ENCODE results near the gene DUSP1.
"Not testable (repeated sequence)": the region's sequence is repeated elsewhere in the genome, so short reads cannot be mapped to it uniquely, and the experiment has no call there.

Gene DUSP1

DNA sequence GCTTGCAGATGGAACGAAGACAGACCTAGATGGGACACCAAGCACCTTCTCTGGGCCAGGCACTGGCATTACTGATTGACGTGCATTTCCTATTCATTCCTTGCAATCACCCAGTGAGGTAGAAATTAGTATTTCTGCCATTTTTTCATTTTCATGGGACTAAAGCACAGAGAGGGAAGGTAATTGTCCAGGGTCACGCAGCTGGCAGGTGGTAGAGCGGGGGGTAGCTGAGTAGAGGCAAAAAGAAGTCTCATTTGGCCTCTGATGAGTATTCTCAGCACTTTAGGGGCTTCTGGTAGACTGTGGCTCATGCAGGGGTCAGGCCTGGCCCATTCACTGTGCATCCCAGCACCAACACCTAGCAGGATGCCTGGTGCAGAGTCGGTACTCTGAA lies 19.5 kb upstream of the DUSP1 start:
- TF ChIP-seq, protein P1, sequence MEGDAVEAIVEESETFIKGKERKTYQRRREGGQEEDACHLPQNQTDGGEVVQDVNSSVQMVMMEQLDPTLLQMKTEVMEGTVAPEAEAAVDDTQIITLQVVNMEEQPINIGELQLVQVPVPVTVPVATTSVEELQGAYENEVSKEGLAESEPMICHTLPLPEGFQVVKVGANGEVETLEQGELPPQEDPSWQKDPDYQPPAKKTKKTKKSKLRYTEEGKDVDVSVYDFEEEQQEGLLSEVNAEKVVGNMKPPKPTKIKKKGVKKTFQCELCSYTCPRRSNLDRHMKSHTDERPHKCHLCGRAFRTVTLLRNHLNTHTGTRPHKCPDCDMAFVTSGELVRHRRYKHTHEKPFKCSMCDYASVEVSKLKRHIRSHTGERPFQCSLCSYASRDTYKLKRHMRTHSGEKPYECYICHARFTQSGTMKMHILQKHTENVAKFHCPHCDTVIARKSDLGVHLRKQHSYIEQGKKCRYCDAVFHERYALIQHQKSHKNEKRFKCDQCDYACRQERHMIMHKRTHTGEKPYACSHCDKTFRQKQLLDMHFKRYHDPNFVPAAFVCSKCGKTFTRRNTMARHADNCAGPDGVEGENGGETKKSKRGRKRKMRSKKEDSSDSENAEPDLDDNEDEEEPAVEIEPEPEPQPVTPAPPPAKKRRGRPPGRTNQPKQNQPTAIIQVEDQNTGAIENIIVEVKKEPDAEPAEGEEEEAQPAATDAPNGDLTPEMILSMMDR (IDR thresholded peaks at IDR 0.05; ENCODE audit: insufficient read depth, low read length, missing control alignments): no peak
- no peak overlapping the region for H3K4me3 ChIP-seq (ENCODE audit: low read depth, low read length)
- ChIA-PET CTCF (interaction anchor here (1.0 to 2.1 kb wide), 3 partner anchors 9 to 74 kb away, joined by 3 to 8 read pairs (median 5); no protein-coding TSS in a partner anchor), POLR2A (interaction anchor here (7.7 kb wide), 1 partner anchor 20 kb away, joined by 78 read pairs; the partner anchor contains the start of gene DUSP1)
- DNase-seq (ENCODE audit: low read depth, low spot score): no peak

DNA sequence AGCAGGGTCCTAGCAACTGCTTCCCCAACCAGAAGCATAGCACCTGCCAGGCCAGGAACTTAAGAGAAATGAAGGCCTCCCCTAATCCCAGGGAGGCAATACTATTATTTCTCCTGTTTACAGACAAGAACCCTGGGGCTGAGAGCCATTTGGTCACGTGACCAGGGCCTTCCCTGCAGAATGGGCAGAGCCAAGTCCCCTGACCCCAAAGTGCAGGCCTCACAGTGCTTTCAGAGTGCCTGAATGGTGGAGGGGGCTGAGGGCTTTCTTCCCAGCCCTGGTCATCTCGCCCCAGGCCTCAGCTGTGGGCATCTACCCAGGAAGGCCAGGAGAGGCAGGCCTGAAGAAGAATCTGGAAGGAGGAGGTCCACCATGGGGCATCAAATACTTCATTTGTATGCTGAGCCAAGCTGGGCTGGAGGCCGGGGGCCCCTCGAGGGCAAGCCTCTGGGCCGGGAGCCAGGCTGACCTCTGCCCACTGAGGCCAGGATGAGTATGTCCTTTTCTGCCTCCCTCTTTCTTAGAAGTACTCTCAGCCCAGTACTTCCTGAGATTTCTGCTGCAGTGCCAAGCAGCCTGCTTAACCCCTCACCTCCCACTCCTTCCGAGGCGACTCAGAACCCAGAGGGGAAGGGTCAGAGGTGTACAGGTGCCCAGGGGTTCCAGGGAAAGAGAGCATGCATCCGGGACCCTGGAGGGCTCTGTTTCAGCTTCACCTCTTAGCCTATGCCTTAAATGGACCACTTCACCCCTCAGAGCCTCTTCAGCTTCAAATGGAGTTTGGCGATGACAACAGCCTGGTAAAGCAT lies 18.9 kb upstream of the DUSP1 start:
- no peak overlapping the region for H3K4me3 ChIP-seq (ENCODE audit: low read depth, low read length)
- ChIA-PET POLR2A (interaction anchor here (7.7 kb wide), 1 partner anchor 19 kb away, joined by 78 read pairs; the partner anchor contains the start of gene DUSP1), CTCF (interaction anchor here (1.1 to 2.1 kb wide), 2 partner anchors 10 to 17 kb away, joined by 5 read pairs; no protein-coding TSS in a partner anchor)
- TF ChIP-seq, protein P1 (IDR thresholded peaks at IDR 0.05; ENCODE audit: insufficient read depth, low read length, missing control alignments): no peak
- no peak for DNase-seq (ENCODE audit: low read depth, low spot score)

DNA sequence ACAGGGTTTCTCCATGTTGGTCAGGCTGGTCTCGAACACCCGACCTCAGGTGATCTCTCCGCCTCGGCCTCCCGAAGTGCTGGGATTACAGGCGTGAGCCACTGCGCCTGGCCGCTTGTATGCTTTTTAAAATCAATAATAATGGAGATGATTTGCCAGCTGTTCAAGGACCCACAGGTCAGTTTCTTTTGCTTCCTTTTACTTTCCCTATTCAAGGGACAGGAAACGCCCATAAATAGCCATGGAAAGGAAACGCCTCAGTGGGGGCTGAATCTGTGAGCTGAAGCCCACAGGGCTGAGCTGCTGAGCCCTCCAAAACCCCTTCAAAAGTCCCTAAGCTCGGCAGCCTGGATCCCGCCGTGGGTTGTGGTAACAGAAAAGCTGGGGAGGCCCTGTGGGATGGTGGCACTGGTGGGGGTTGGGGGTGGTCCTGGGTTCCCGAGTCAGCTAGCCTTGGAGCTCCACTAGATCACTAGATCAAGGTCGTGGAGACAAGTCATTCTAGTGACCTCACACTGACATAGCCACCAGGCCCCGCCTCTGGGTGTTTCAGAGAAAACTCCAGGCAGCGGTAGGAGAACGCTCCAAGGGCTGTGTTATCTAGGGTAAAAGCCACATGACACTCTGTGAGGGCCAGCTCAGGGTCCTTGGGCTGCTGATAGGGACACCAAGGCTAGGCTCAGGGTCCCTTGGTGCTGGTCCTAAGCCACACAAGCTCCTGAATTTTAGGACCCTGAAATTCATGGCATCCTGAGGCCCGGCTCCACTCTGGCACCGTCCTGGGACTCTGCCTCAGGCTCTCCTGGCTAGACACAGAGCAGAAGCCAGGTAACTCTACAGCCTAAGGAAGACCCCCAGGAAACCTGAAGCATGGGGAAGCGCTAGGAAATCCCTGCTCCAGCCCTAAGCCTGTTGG lies 18.0 kb upstream of the DUSP1 start:
- ChIA-PET CTCF (interaction anchor here (0.7 to 2.1 kb wide), 4 partner anchors 11 to 72 kb away, joined by 3 to 5 read pairs (median 5); no protein-coding TSS in a partner anchor), POLR2A (interaction anchor here (7.7 kb wide), 1 partner anchor 18 kb away, joined by 78 read pairs; the partner anchor contains the start of gene DUSP1)
- no peak overlapping the region for H3K4me3 ChIP-seq (ENCODE audit: low read depth, low read length)
- no peak for DNase-seq (ENCODE audit: low read depth, low spot score)
- TF ChIP-seq, protein P1 (IDR thresholded peaks at IDR 0.05; ENCODE audit: insufficient read depth, low read length, missing control alignments): no peak

DNA sequence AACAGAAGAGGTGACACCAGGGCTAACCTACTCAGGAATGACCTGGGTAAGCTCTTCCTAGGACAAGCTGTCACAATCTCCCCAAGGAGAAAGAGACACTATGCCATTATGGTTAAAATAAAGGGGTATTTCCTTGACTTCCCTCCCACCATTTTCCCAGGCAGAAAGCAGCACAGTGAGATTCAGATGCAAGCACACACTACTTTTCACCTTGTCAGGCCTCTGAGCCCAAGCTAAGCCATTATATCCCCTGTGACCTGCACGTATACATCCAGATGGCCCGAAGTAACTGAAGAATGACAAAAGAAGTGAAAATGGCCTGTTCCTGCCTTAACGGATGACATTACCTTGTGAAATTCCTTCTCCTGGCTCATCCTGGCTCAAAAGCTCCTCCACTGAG lies 16.5 kb upstream of the DUSP1 start:
- POLR2A ChIA-PET: interaction anchor here (1.2 kb wide), 1 partner anchor 16 kb away, joined by 4 read pairs; the partner anchor contains the start of gene DUSP1
- DNase-seq (ENCODE audit: low read depth, low spot score); H3K4me3 ChIP-seq (ENCODE audit: low read depth, low read length): not testable (repeated sequence)
- CTCF ChIA-PET: interaction anchor here (1.1 to 1.2 kb wide), 3 partner anchors 8 to 15 kb away, joined by 3 read pairs; no protein-coding TSS in a partner anchor

DNA sequence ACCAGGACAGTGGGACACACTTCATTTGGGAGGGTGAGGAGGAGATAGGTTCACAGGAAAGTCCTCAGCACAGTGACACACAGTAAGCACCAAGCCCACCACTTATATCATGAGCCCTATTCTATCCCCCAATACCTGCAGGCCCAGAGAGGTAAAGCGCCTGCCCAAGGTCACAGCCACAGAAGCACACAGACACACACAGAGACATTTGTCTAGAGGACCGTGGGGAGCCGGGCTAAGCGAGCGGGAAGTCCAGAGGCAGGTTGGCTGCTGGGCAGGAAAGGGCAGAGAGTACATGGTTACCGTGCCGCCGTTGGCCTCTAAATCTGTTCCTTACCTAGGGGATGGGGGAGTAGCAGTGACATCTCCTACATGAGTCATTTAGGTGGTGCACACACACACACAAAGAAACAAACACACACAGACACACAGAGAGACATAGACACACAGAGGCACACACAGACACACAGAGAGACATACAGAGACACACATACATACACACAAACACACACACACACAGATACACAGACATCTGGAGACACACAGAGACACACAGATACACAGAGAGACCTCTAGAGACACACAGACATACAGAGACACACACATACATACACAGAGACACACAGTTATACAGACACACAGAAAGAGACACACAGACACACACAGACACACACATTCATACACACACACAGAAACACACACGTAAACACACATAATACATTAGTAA lies 15.9 kb upstream of the DUSP1 start:
- CTCF ChIA-PET: interaction anchor here (1.1 to 1.2 kb wide), 3 partner anchors 8 to 15 kb away, joined by 3 read pairs; no protein-coding TSS in a partner anchor
- TF ChIP-seq, protein P1 (IDR thresholded peaks at IDR 0.05; ENCODE audit: insufficient read depth, low read length, missing control alignments): no peak
- no peak for DNase-seq (ENCODE audit: low read depth, low spot score)
- POLR2A ChIA-PET: interaction anchor here (1.2 kb wide), 1 partner anchor 16 kb away, joined by 4 read pairs; the partner anchor contains the start of gene DUSP1
- no peak overlapping the region for H3K4me3 ChIP-seq (ENCODE audit: low read depth, low read length)
